OCI-LY3 (cell line): ENCODE data around the gene UGDH.

Experiments
- H2AFZ ChIP-seq: fragments of 200-600, 300-600 bp; shearing (Covaris generic); 2 replicates; pipeline ENCODE4 v1.6.0; 2014; ENCODE audit warnings: antibody characterized with exemption, low read depth, low read length
- H3K27ac ChIP-seq: fragments of 200-600, 300-600 bp; sonication (generic); 2 replicates; pipeline ENCODE4 v1.5.1; 2014; ENCODE audit warnings: mild to moderate bottlenecking, low read length, moderate library complexity, mixed read lengths
- H3K27me3 ChIP-seq: fragments of 200-600, 300-600 bp; sonication (generic); 2 replicates; pipeline ENCODE4 v1.6.1; 2014; ENCODE audit warnings: low read depth, low read length, mixed read lengths
- H3K36me3 ChIP-seq: fragments of 200-600, 300-600 bp; sonication (generic); replicated peaks from 2 replicates; pipeline ENCODE3; 2014; ENCODE audit warnings: low read depth, low read length, mixed read lengths
- H3K4me1 ChIP-seq: fragments of 300-600, 200-600 bp; sonication (generic); 2 replicates; pipeline ENCODE4 v1.6.1; 2014; ENCODE audit warnings: low read length, mixed read lengths
- H3K4me2 ChIP-seq: fragments of 200-600, 300-600 bp; sonication (generic); 2 replicates; pipeline ENCODE4 v1.6.1; 2014; ENCODE audit warnings: low read length, mixed read lengths
- H3K4me3 ChIP-seq: fragments of 300-600, 200-600 bp; sonication (generic); 2 replicates; pipeline ENCODE4 v1.5.1; 2014; ENCODE audit warnings: antibody characterized with exemption, mild to moderate bottlenecking, low read length, moderate library complexity
- H3K79me2 ChIP-seq: fragments of 300-600, 200-600 bp; shearing (Covaris generic); 2 replicates; pipeline ENCODE4 v1.6.1; 2014; ENCODE audit warnings: mild to moderate bottlenecking, low read length, mixed read lengths
- H3K9ac ChIP-seq: fragments of 300-600, 200-600 bp; shearing (Covaris generic); 2 replicates; pipeline ENCODE4 v1.6.0; 2014; ENCODE audit warnings: mild to moderate bottlenecking, low read length, moderate library complexity
- H3K9me3 ChIP-seq: fragments of 200-600, 300-600 bp; shearing (Covaris generic); 2 replicates; pipeline ENCODE4 v1.6.1; 2014; ENCODE audit warnings: low read length, mixed read lengths; ENCODE audit not compliant: insufficient read depth
- H4K20me1 ChIP-seq: fragments of 200-600, 300-600 bp; sonication (generic); 2 replicates; pipeline ENCODE4 v1.6.1; 2016; ENCODE audit warnings: low read length, mixed read lengths; ENCODE audit not compliant: insufficient read depth
- CTCF ChIP-seq: fragments of 200-600, 300-600 bp; sonication (generic); IDR thresholded peaks from 2 replicates; pipeline ENCODE4 v1.5.1; 2014; ENCODE audit warnings: antibody characterized with exemption, low read length, low read depth
- EZH2phosphoT487 ChIP-seq: fragments of 200-600 bp; shearing (Covaris generic); IDR thresholded peaks from 2 replicates; pipeline ENCODE4 v1.6.1; 2018; ENCODE audit warnings: antibody characterized with exemption, mixed run types, low read depth

The UGDH gene

GRCh38 chr4:39530682-39531081, 3.4 kb upstream of the UGDH start:
- no peaks in the 10 kb centered on the region for H3K27me3 ChIP-seq
- no peak overlapping the region for H3K4me2 ChIP-seq
- no peak overlapping the region for H2AFZ ChIP-seq
- H3K79me2 ChIP-seq, result peaks cover 22% of the 10 kb centered on the region
- H4K20me1 ChIP-seq, result no peaks in the 10 kb centered on the region
- no peak overlapping the region for H3K4me3 ChIP-seq
- H3K4me1 ChIP-seq, result peaks cover 13% of the 10 kb centered on the region
- 0 out of 2 replicates have a peak, but pooled peaks cover 2% of the 10 kb centered on the region for H3K9me3 ChIP-seq
- peaks cover 18% of the 10 kb centered on the region for H3K36me3 ChIP-seq
- H3K27ac ChIP-seq, result no peak overlapping the region
- no peak overlapping the region for H3K9ac ChIP-seq
- TF ChIP-seq EZH2phosphoT487, result no peak
- TF ChIP-seq CTCF, result no peak

GRCh38 chr4:39529534-39529933, 2.3 kb upstream of the UGDH start:
- no peak overlapping the region for H2AFZ ChIP-seq
- no peak for TF ChIP-seq EZH2phosphoT487
- TF ChIP-seq CTCF, result no peak
- H3K9ac ChIP-seq, result no peak overlapping the region
- H3K36me3 ChIP-seq, result peaks cover 18% of the 10 kb centered on the region
- H3K4me3 ChIP-seq, result no peak overlapping the region
- H3K27ac ChIP-seq, result no peak overlapping the region
- peaks cover 23% of the 10 kb centered on the region for H3K79me2 ChIP-seq
- H4K20me1 ChIP-seq, result no peaks in the 10 kb centered on the region
- H3K4me1 ChIP-seq, result peaks cover 13% of the 10 kb centered on the region
- H3K9me3 ChIP-seq, result 0 out of 2 replicates have a peak, but pooled peaks cover 2% of the 10 kb centered on the region
- H3K4me2 ChIP-seq, result no peak overlapping the region
- no peaks in the 10 kb centered on the region for H3K27me3 ChIP-seq

GRCh38 chr4:39528061-39528465, 824 bp upstream of the UGDH start:
- H3K9ac ChIP-seq, result peak overlapping the region; percentile 85
- H3K4me2 ChIP-seq, result peak overlapping the region; percentile 91
- peak overlapping the region; percentile 84 for H3K4me3 ChIP-seq
- H3K27ac ChIP-seq, result peak overlapping the region; percentile 28
- H3K36me3 ChIP-seq, result peaks cover 14% of the 10 kb centered on the region
- H2AFZ ChIP-seq, result peak overlapping the region; percentile 22; the same call in 1 of the 2 replicates
- H3K4me1 ChIP-seq, result peaks cover 13% of the 10 kb centered on the region
- peaks cover 23% of the 10 kb centered on the region for H3K79me2 ChIP-seq
- H4K20me1 ChIP-seq, result no peaks in the 10 kb centered on the region
- no peak for TF ChIP-seq CTCF
- no peaks in the 10 kb centered on the region for H3K27me3 ChIP-seq
- 0 out of 2 replicates have a peak, but pooled peaks cover 2% of the 10 kb centered on the region for H3K9me3 ChIP-seq

GRCh38 chr4:39526765-39527295, 409 bp downstream of the UGDH start:
- H4K20me1 ChIP-seq, result no peaks in the 10 kb centered on the region
- H3K27ac ChIP-seq, result peak overlapping the region; percentile 35
- 0 out of 2 replicates have a peak, but pooled peaks cover 2% of the 10 kb centered on the region for H3K9me3 ChIP-seq
- peak overlapping the region; percentile 82 for H3K9ac ChIP-seq
- TF ChIP-seq CTCF, result no peak
- TF ChIP-seq EZH2phosphoT487, result no peak
- peak overlapping the region; percentile 80 for H2AFZ ChIP-seq
- H3K36me3 ChIP-seq, result peaks cover 9% of the 10 kb centered on the region
- peak overlapping the region; percentile 93 for H3K4me2 ChIP-seq
- peak overlapping the region; percentile 84 for H3K4me3 ChIP-seq
- no peaks in the 10 kb centered on the region for H3K27me3 ChIP-seq
- peaks cover 23% of the 10 kb centered on the region for H3K79me2 ChIP-seq
- H3K4me1 ChIP-seq, result peaks cover 13% of the 10 kb centered on the region
